ENCODE measurements around the gene CRTC3. TPM values are rescaled to one million over a fixed set of nuclear protein-coding genes. Genes with fewer than 3 reads are reported as not detected.
A peak's percentile ranks its signal among the peaks of the same experiment; 100 is the strongest.

The CRTC3 gene
- total RNA-seq, 2 experiments from 2014 or later = 5.6 to 14.7 TPM

GRCh38 chr15:90596943-90597342 is 67.2 kb downstream of the CRTC3 start:
- Histone ChIP-seq H2AFZ (ENCODE audit: low read length) (peak overlapping the region; percentile 91; the same call in 1 of the 2 replicates), H3K36me3 (ENCODE audit: insufficient read depth, low read length) (no peaks in the 10 kb centered on the region), H3K27ac (ENCODE audit: low read depth, low read length, poor library complexity, severe bottlenecking) (peak overlapping the region; percentile 91), H4K20me1 (ENCODE audit: insufficient read depth, low read length) (no peaks in the 10 kb centered on the region), H3K9me2 (ENCODE audit: insufficient read depth, low read length) (no peaks in the 10 kb centered on the region), H3K4me3 (ENCODE audit: low read depth, low read length, poor library complexity, severe bottlenecking) (peak overlapping the region; percentile 27), H3K4me1 (ENCODE audit: insufficient read depth, low read length, poor library complexity, severe bottlenecking) (peaks cover 62% of the 10 kb centered on the region), H3K9me3 (ENCODE audit: low read length) (no peaks in the 10 kb centered on the region), H3K4me2 (ENCODE audit: low read length) (peak overlapping the region; percentile 84), H3K79me2 (ENCODE audit: insufficient read depth, low read depth, low read length) (no peaks in the 10 kb centered on the region)
- no TSS peak for BruUV-seq (replicated peaks)
- DNase-seq (ENCODE audit: low spot score) = peak; percentile 24
- ChIA-PET POLR2A (interaction anchor here (0.9 to 1.3 kb wide), 3 partner anchors 12 to 245 kb away, joined by 3 read pairs; partner anchors contain the start of gene ZNF774), CTCF (ENCODE audit: unreplicated experiment) (interaction anchor here (0.6 kb wide), 1 partner anchor 134 kb away, joined by 3 read pairs; no protein-coding TSS in a partner anchor)
- TF ChIP-seq CTCF (conservative IDR thresholded peaks at IDR 0.05; ENCODE audit: low read length) (no peak), EZH2phosphoT487 (IDR thresholded peaks at IDR 0.05; ENCODE audit: borderline replicate concordance, low read depth, low read length) (no peak)
- intact Hi-C loops (cut with micrococcal nuclease; ENCODE audit: unreplicated experiment) = loop anchor here (5.0 kb wide), 2 partner anchors 65 to 90 kb away; no protein-coding TSS in a partner anchor

- Histone ChIP-seq H4K20me1 (ENCODE audit: insufficient read depth, low read length) (no peaks in the 10 kb centered on the region), H3K9me2 (ENCODE audit: insufficient read depth, low read length) (no peaks in the 10 kb centered on the region), H2AFZ (ENCODE audit: low read length) (peak overlapping the region; percentile 91), H3K4me2 (ENCODE audit: low read length) (peak overlapping the region; percentile 84), H3K27ac (ENCODE audit: low read depth, low read length, poor library complexity, severe bottlenecking) (peak overlapping the region; percentile 91), H3K4me1 (ENCODE audit: insufficient read depth, low read length, poor library complexity, severe bottlenecking) (peaks cover 58% of the 10 kb centered on the region), H3K4me3 (ENCODE audit: low read depth, low read length, poor library complexity, severe bottlenecking) (peak overlapping the region; percentile 27), H3K79me2 (ENCODE audit: insufficient read depth, low read depth, low read length) (no peaks in the 10 kb centered on the region), H3K36me3 (ENCODE audit: insufficient read depth, low read length) (no peaks in the 10 kb centered on the region), H3K9me3 (ENCODE audit: low read length) (no peaks in the 10 kb centered on the region)
- DNase-seq (ENCODE audit: low spot score) = peak; percentile 70
- TF ChIP-seq CTCF (conservative IDR thresholded peaks at IDR 0.05; ENCODE audit: low read length) = no peak
- TF ChIP-seq EZH2phosphoT487 (IDR thresholded peaks at IDR 0.05; ENCODE audit: borderline replicate concordance, low read depth, low read length) = no peak
- ChIA-PET CTCF (ENCODE audit: unreplicated experiment) (no interaction called here), POLR2A (interaction anchor here (0.9 to 1.5 kb wide), 3 partner anchors 12 to 245 kb away, joined by 3 to 5 read pairs (median 3); partner anchors contain the start of gene ZNF774)
- intact Hi-C loops (cut with micrococcal nuclease; ENCODE audit: unreplicated experiment) = loop anchor here (5.0 kb wide), 2 partner anchors 65 to 90 kb away; no protein-coding TSS in a partner anchor
- TSS peak; percentile 57 for BruUV-seq (replicated peaks)
Observed at GRCh38 chr15:90597577-90597976, 67.9 kb downstream of the CRTC3 start.

GRCh38 chr15:90598031-90598577 is 68.4 kb downstream of the CRTC3 start:
- no peaks in the 10 kb centered on the region for H3K9me2 ChIP-seq (ENCODE audit: insufficient read depth, low read length)
- ChIA-PET POLR2A (interaction anchor here (0.7 to 1.5 kb wide), 2 partner anchors 12 to 79 kb away, joined by 4 to 5 read pairs; no protein-coding TSS in a partner anchor), CTCF (ENCODE audit: unreplicated experiment) (interaction anchor here (0.8 kb wide), 1 partner anchor 12 kb away, joined by 3 read pairs; no protein-coding TSS in a partner anchor)
- intact Hi-C loops (cut with micrococcal nuclease; ENCODE audit: unreplicated experiment) = loop anchor here (1.0 to 5.0 kb wide), 3 partner anchors 66 to 278 kb away; no protein-coding TSS in a partner anchor
- peak overlapping the region; percentile 91 for H2AFZ ChIP-seq (ENCODE audit: low read length)
- peaks cover 56% of the 10 kb centered on the region for H3K4me1 ChIP-seq (ENCODE audit: insufficient read depth, low read length, poor library complexity, severe bottlenecking)
- BruUV-seq (replicated peaks) = no TSS peak
- peak overlapping the region; percentile 84 for H3K4me2 ChIP-seq (ENCODE audit: low read length)
- H3K36me3 ChIP-seq (ENCODE audit: insufficient read depth, low read length) = no peaks in the 10 kb centered on the region
- peak; percentile 51; the same call in 1 of the 2 replicates for TF ChIP-seq CTCF (conservative IDR thresholded peaks at IDR 0.05; ENCODE audit: low read length)
- no peak for TF ChIP-seq EZH2phosphoT487 (IDR thresholded peaks at IDR 0.05; ENCODE audit: borderline replicate concordance, low read depth, low read length)
- H3K79me2 ChIP-seq (ENCODE audit: insufficient read depth, low read depth, low read length) = no peaks in the 10 kb centered on the region
- H3K9me3 ChIP-seq (ENCODE audit: low read length) = no peaks in the 10 kb centered on the region
- peak overlapping the region; percentile 27 for H3K4me3 ChIP-seq (ENCODE audit: low read depth, low read length, poor library complexity, severe bottlenecking)
- H4K20me1 ChIP-seq (ENCODE audit: insufficient read depth, low read length) = no peaks in the 10 kb centered on the region
- peak; percentile 57 for DNase-seq (ENCODE audit: low spot score)
- peak overlapping the region; percentile 91 for H3K27ac ChIP-seq (ENCODE audit: low read depth, low read length, poor library complexity, severe bottlenecking)

All from OCI-LY7 (cell line).